Suprapubic skin (tissue), 4 donors: ENCODE results near the gene PROSER2. TPM values are rescaled to one million over a fixed set of nuclear protein-coding genes. Genes with fewer than 3 reads are reported as not detected.
A peak's percentile ranks its signal among the peaks of the same experiment; 100 is the strongest.

Experiments used
- DNase-seq, 2 donors: peaks; one replicate each; pipeline ENCODE4 v3.0.0-alpha.2; 2019; ENCODE audit warnings: low spot score in 2 of 2
- H3K27ac ChIP-seq: fragments of 200-600 bp; sonication (generic); one replicate; pipeline ENCODE4 v1.5.1; 2019
- H3K27me3 ChIP-seq: fragments of 200-600 bp; sonication (generic); one replicate; pipeline ENCODE4 v1.5.1; 2019
- H3K36me3 ChIP-seq: fragments of 200-600 bp; sonication (generic); one replicate; pipeline ENCODE4 v1.5.1; 2019
- H3K4me1 ChIP-seq: fragments of 200-600 bp; sonication (generic); one replicate; pipeline ENCODE4 v1.5.1; 2019
- H3K4me3 ChIP-seq: fragments of 200-600 bp; sonication (generic); one replicate; pipeline ENCODE4 v1.5.1; 2019; ENCODE audit warnings: mild to moderate bottlenecking
- H3K9me3 ChIP-seq: fragments of 200-600 bp; sonication (generic); one replicate; pipeline ENCODE4 v1.5.1; 2019
- EP300 ChIP-seq: sonication (generic); formaldehyde crosslinking; IDR thresholded peaks from one replicate; pipeline ENCODE4 v1.6.1; 2017; ENCODE audit warnings: antibody characterized with exemption
- POLR2A ChIP-seq, 2 donors: fragments of 450-650 bp; IDR thresholded peaks; one replicate each; pipeline ENCODE4 v1.6.1; 2017; ENCODE audit warnings: antibody characterized with exemption in 2 of 2, mild to moderate bottlenecking in 2 of 2, moderate library complexity in 2 of 2
- POLR2AphosphoS5 ChIP-seq, 3 donors: sonication (generic); formaldehyde crosslinking; IDR thresholded peaks; one replicate each; pipeline ENCODE4 v1.6.1; 2017; ENCODE audit warnings: antibody characterized with exemption in 3 of 3
- WGBS: methylation state at CpG from one replicate; pipeline ENCODE4 v1.1.5; 2018; 5-methylcytosine and 5-hydroxymethylcytosine counted together
- total RNA-seq, 4 donors: library from RNA; depleted of rRNA; stranded (reverse); fragments of >200 nt; gene quantifications; one replicate each; pipeline ENCODE4 v1.1.0, GENCODE V29; 2016
- TF ChIP-seq, protein P1 (sequence below), 2 donors: fragments of 200-600 bp in 1 of 2; fragments of 450-650 bp in 1 of 2; sonication (generic) in 1 of 2; IDR thresholded peaks; one replicate each; pipeline ENCODE4 v1.5.1; 2016 to 2019; ENCODE audit warnings: antibody characterized with exemption in 2 of 2, mild to moderate bottlenecking in 1 of 2, moderate library complexity in 1 of 2

The PROSER2 gene
- total RNA-seq, 4 donors from 2014 or later, result 5.6 to 8.5 (median 6.3) TPM

DNA sequence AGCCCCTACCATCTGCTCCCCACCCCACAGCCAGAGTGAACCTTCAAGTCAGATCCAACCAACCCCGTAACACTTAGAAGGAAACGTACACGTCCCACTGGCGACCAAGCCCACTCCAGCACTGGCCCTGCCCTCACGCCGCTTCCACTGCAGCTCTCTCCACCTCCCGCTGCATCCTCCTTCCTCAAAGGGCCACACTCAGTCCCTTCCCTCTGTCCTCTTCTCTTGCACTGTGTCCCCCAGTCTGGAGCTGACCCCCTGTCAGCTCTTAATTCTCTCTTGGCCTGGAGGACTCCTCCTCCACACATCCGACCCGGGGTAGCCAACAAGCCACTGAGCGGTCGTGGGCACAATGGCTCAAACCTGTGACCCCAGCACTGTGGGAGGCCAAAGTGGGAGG is 85.8 kb downstream of the PROSER2 start:
- H3K36me3 ChIP-seq, result no peaks in the 10 kb centered on the region

DNA sequence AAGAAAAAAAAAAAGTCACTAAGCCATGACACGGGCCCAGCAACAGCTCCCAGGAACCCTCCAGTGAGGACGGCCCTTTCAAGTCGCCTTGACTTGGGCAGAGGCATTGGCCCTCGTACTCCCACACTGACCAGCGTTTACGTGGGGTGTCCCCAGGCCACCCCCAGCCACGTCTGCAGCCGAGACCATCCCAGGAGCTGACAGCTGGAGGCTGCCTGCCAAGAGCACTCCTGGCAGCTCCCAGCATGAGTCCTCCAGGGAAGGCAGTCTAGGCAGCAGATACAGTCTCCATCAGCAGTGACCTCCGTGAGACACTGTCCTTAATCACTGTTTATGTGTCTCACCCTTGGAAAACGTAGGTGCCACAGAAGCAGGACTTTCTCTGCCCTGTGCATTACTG is 86.5 kb downstream of the PROSER2 start:
- Histone ChIP-seq H3K4me1 (no peaks in the 10 kb centered on the region), H3K9me3 (no peaks in the 10 kb centered on the region), H3K27me3 (no peaks in the 10 kb centered on the region), H3K4me3 (no peak overlapping the region), H3K27ac (no peak overlapping the region), H3K36me3 (no peaks in the 10 kb centered on the region)
- WGBS, result 60% methylated on average over 8 of the region's 10 CpGs
- peak in 1 of 2 donors; percentile 50 for DNase-seq
- no peak for TF ChIP-seq POLR2AphosphoS5 (IDR thresholded peaks at IDR 0.05)
- TF ChIP-seq, protein P1, sequence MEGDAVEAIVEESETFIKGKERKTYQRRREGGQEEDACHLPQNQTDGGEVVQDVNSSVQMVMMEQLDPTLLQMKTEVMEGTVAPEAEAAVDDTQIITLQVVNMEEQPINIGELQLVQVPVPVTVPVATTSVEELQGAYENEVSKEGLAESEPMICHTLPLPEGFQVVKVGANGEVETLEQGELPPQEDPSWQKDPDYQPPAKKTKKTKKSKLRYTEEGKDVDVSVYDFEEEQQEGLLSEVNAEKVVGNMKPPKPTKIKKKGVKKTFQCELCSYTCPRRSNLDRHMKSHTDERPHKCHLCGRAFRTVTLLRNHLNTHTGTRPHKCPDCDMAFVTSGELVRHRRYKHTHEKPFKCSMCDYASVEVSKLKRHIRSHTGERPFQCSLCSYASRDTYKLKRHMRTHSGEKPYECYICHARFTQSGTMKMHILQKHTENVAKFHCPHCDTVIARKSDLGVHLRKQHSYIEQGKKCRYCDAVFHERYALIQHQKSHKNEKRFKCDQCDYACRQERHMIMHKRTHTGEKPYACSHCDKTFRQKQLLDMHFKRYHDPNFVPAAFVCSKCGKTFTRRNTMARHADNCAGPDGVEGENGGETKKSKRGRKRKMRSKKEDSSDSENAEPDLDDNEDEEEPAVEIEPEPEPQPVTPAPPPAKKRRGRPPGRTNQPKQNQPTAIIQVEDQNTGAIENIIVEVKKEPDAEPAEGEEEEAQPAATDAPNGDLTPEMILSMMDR (IDR thresholded peaks at IDR 0.05), result no peak
- no peak for TF ChIP-seq EP300
- TF ChIP-seq POLR2A (IDR thresholded peaks at IDR 0.05), result no peak

More for the DNA sequence above, 85.8 kb downstream of the PROSER2 start:
- H3K27me3 ChIP-seq, result no peaks in the 10 kb centered on the region
- no peak overlapping the region for H3K4me3 ChIP-seq
- no peak overlapping the region for H3K27ac ChIP-seq
- H3K9me3 ChIP-seq, result no peaks in the 10 kb centered on the region
- no peaks in the 10 kb centered on the region for H3K4me1 ChIP-seq
- TF ChIP-seq, protein P1 (IDR thresholded peaks at IDR 0.05), result no peak
- no peak for TF ChIP-seq POLR2AphosphoS5 (IDR thresholded peaks at IDR 0.05)
- no peak for TF ChIP-seq POLR2A (IDR thresholded peaks at IDR 0.05)
- TF ChIP-seq EP300, result no peak
- WGBS, result 95% methylated on average over 11 of the region's 11 CpGs
- DNase-seq, result no peak

- TF ChIP-seq EP300 (no peak), POLR2A (IDR thresholded peaks at IDR 0.05) (no peak), POLR2AphosphoS5 (IDR thresholded peaks at IDR 0.05) (no peak)
- TF ChIP-seq, protein P1 (IDR thresholded peaks at IDR 0.05), result no peak
- peak in 1 of 2 donors; percentile 63 for DNase-seq
Observed at GRCh38 chr10:11910102-11910501, 86.9 kb downstream of the PROSER2 start.

GRCh38 chr10:11913079-11913641 is 90.0 kb downstream of the PROSER2 start:
- Histone ChIP-seq H3K27ac (no peak overlapping the region), H3K4me3 (no peak overlapping the region), H3K4me1 (no peaks in the 10 kb centered on the region), H3K9me3 (no peaks in the 10 kb centered on the region), H3K27me3 (no peaks in the 10 kb centered on the region), H3K36me3 (no peaks in the 10 kb centered on the region)
- TF ChIP-seq, protein P1 (IDR thresholded peaks at IDR 0.05), result no peak
- TF ChIP-seq POLR2AphosphoS5 (IDR thresholded peaks at IDR 0.05) (no peak), EP300 (no peak), POLR2A (IDR thresholded peaks at IDR 0.05) (no peak)
- WGBS, result 49% methylated on average over 11 of the region's 11 CpGs
- DNase-seq, result peak in 1 of 2 donors; percentile 69

More at GRCh38 chr10:11910102-11910501, 86.9 kb downstream of the PROSER2 start:
- Histone ChIP-seq H3K9me3 (no peaks in the 10 kb centered on the region), H3K36me3 (no peaks in the 10 kb centered on the region), H3K27me3 (no peaks in the 10 kb centered on the region), H3K4me1 (no peaks in the 10 kb centered on the region), H3K27ac (no peak overlapping the region), H3K4me3 (no peak overlapping the region)
- WGBS, result 91% methylated on average over 10 of the region's 10 CpGs

- WGBS, result 81% methylated on average over 8 of the region's 8 CpGs
- Histone ChIP-seq H3K27me3 (no peaks in the 10 kb centered on the region), H3K36me3 (peaks cover 35% of the 10 kb centered on the region), H3K27ac (no peak overlapping the region), H3K9me3 (no peaks in the 10 kb centered on the region), H3K4me3 (no peak overlapping the region), H3K4me1 (no peaks in the 10 kb centered on the region)
- no peak for DNase-seq
- no peak for TF ChIP-seq POLR2AphosphoS5 (IDR thresholded peaks at IDR 0.05)
- TF ChIP-seq EP300, result no peak
- TF ChIP-seq, protein P1 (IDR thresholded peaks at IDR 0.05), result no peak
- TF ChIP-seq POLR2A (IDR thresholded peaks at IDR 0.05), result no peak
Observed at GRCh38 chr10:11918384-11918783, 95.2 kb downstream of the PROSER2 start.
